Astrocyte (in vitro differentiated cells and primary cell): ENCODE measurements around the gene C21orf91. TPM values are rescaled to one million over a fixed set of nuclear protein-coding genes. Genes with fewer than 3 reads are reported as not detected.

Experiments used
- DNase-seq: peaks from one replicate; pipeline ENCODE4 v3.0.0-alpha.2; 2010; ENCODE audit warnings: low read depth
- FAIRE-seq: peaks from 2 replicates; lab custom pipeline; 2011; peaks lifted over from hg19 to GRCh38; lab: Jason Lieb, UNC
- H2AFZ ChIP-seq: 2 replicates; pipeline ENCODE4 v1.6.0; 2012; ENCODE audit warnings: low read depth, low read length, inconsistent platforms
- H3K27ac ChIP-seq: 2 replicates; pipeline ENCODE4 v1.5.1; 2011; ENCODE audit warnings: low read depth, low read length, inconsistent platforms
- H3K27me3 ChIP-seq: 2 replicates; pipeline ENCODE4 v1.6.0; 2011; ENCODE audit warnings: low read length, inconsistent platforms; ENCODE audit not compliant: insufficient read depth
- H3K36me3 ChIP-seq: 2 replicates; pipeline ENCODE4 v1.5.1; 2011; ENCODE audit warnings: low read length, inconsistent platforms; ENCODE audit not compliant: insufficient read depth
- H3K4me1 ChIP-seq: 2 replicates; pipeline ENCODE4 v1.5.1; 2011; ENCODE audit warnings: low read length, inconsistent platforms; ENCODE audit not compliant: insufficient read depth
- H3K4me2 ChIP-seq: 2 replicates; pipeline ENCODE4 v1.6.0; 2012; ENCODE audit warnings: low read length, inconsistent platforms
- H3K4me3 ChIP-seq: 2 replicates; pipeline ENCODE4 v1.5.1; 2011; ENCODE audit warnings: low read depth, mild to moderate bottlenecking, low read length, inconsistent platforms; ENCODE audit not compliant: insufficient read depth
- H3K79me2 ChIP-seq: 2 replicates; pipeline ENCODE4 v1.6.0; 2012; ENCODE audit warnings: mild to moderate bottlenecking, low read length, inconsistent platforms; ENCODE audit not compliant: insufficient read depth
- H3K9ac ChIP-seq: 2 replicates; pipeline ENCODE4 v1.6.0; 2012; ENCODE audit warnings: mild to moderate bottlenecking, low read length, inconsistent platforms
- H3K9me3 ChIP-seq: 2 replicates; pipeline ENCODE4 v1.5.1; 2012; ENCODE audit warnings: low read depth, mild to moderate bottlenecking, low read length, inconsistent platforms; ENCODE audit not compliant: insufficient read depth
- H4K20me1 ChIP-seq: 2 replicates; pipeline ENCODE4 v1.6.0; 2012; ENCODE audit warnings: low read length, inconsistent platforms; ENCODE audit not compliant: insufficient read depth
- H3K27ac Mint-ChIP-seq: one replicate; pipeline ENCODE4 v1.8.0; 2021; ENCODE audit warnings: mild to moderate bottlenecking, mixed read lengths; ENCODE audit not compliant: unreplicated experiment
- H3K27me3 Mint-ChIP-seq: one replicate; pipeline ENCODE4 v1.8.0; 2021; ENCODE audit warnings: low read depth, mixed read lengths; ENCODE audit not compliant: unreplicated experiment
- H3K36me3 Mint-ChIP-seq: one replicate; pipeline ENCODE4 v1.8.0; 2021; ENCODE audit warnings: low read depth, mixed read lengths; ENCODE audit not compliant: unreplicated experiment
- H3K4me1 Mint-ChIP-seq: one replicate; pipeline ENCODE4 v1.8.0; 2021; ENCODE audit warnings: low read depth, mixed read lengths; ENCODE audit not compliant: unreplicated experiment
- H3K4me3 Mint-ChIP-seq: one replicate; pipeline ENCODE4 v1.8.0; 2021; ENCODE audit warnings: mild to moderate bottlenecking, moderate library complexity, mixed read lengths; ENCODE audit not compliant: unreplicated experiment
- H3K9me3 Mint-ChIP-seq: one replicate; pipeline ENCODE4 v1.8.0; 2021; ENCODE audit warnings: mild to moderate bottlenecking, mixed read lengths; ENCODE audit not compliant: unreplicated experiment
- CTCF ChIP-seq: IDR thresholded peaks from 2 replicates; pipeline ENCODE4 v1.5.1; 2011; ENCODE audit warnings: low read depth, mild to moderate bottlenecking, inconsistent platforms, low read length, moderate library complexity; ENCODE audit not compliant: insufficient read depth
- EZH2 ChIP-seq: IDR thresholded peaks from 2 replicates; pipeline ENCODE4 v1.6.1; 2012; ENCODE audit warnings: mild to moderate bottlenecking, low read length, inconsistent platforms; ENCODE audit not compliant: insufficient read depth
- total RNA-seq: library from RNA; stranded (reverse); gene quantifications from 2 replicates; pipeline ENCODE4 v1.2.1, GENCODE V29; 2021

Gene C21orf91
- total RNA-seq, 1 donor from 2014 or later: 31.9 TPM

- TF ChIP-seq EZH2 (no peak), CTCF (no peak)
- Histone ChIP-seq H3K4me1 (no peaks in the 10 kb centered on the region), H2AFZ (no peak overlapping the region), H3K9ac (no peak overlapping the region), H3K4me3 (no peak overlapping the region), H3K79me2 (peaks cover 23% of the 10 kb centered on the region), H3K27me3 (no peaks in the 10 kb centered on the region), H3K9me3 (no peaks in the 10 kb centered on the region), H3K27ac (no peak overlapping the region), H3K4me2 (no peak overlapping the region), H4K20me1 (peaks cover 10% of the 10 kb centered on the region), H3K36me3 (no peaks in the 10 kb centered on the region)
- no peaks in the 10 kb centered on the region for H3K36me3 Mint-ChIP-seq
- H3K27ac Mint-ChIP-seq: no peak overlapping the region
- no peak for DNase-seq
- H3K9me3 Mint-ChIP-seq: no peaks in the 10 kb centered on the region
- peaks cover 5% of the 10 kb centered on the region for H3K4me1 Mint-ChIP-seq
- H3K27me3 Mint-ChIP-seq: no peaks in the 10 kb centered on the region
- FAIRE-seq: no peak
- no peak overlapping the region for H3K4me3 Mint-ChIP-seq
Measured at GRCh38 chr21:17821121-17821520, 2.0 kb upstream of the C21orf91 start.

GRCh38 chr21:17819877-17820229 lies 697 bp upstream of the C21orf91 start:
- Histone ChIP-seq H3K27ac (peak overlapping the region; percentile 96), H3K4me3 (peak overlapping the region; percentile 81), H3K9me3 (no peaks in the 10 kb centered on the region), H2AFZ (peak overlapping the region; percentile 99), H3K9ac (peak overlapping the region; percentile 96), H4K20me1 (peaks cover 10% of the 10 kb centered on the region), H3K4me1 (no peaks in the 10 kb centered on the region), H3K79me2 (peaks cover 23% of the 10 kb centered on the region), H3K36me3 (no peaks in the 10 kb centered on the region), H3K4me2 (peak overlapping the region; percentile 90), H3K27me3 (no peaks in the 10 kb centered on the region)
- FAIRE-seq (peak; percentile 65), DNase-seq (no peak)
- H3K36me3 Mint-ChIP-seq: peaks cover 5% of the 10 kb centered on the region
- peaks cover 5% of the 10 kb centered on the region for H3K4me1 Mint-ChIP-seq
- H3K9me3 Mint-ChIP-seq: no peaks in the 10 kb centered on the region
- peak overlapping the region; percentile 99 for H3K27ac Mint-ChIP-seq
- peak overlapping the region; percentile 95 for H3K4me3 Mint-ChIP-seq
- H3K27me3 Mint-ChIP-seq: no peaks in the 10 kb centered on the region
- TF ChIP-seq CTCF (no peak), EZH2 (no peak)

GRCh38 chr21:17818186-17819113 lies 706 bp downstream of the C21orf91 start:
- no peaks in the 10 kb centered on the region for H3K27me3 ChIP-seq
- H3K27ac ChIP-seq: peak overlapping the region; percentile 96
- H3K4me3 ChIP-seq: peak overlapping the region; percentile 81
- H3K9ac ChIP-seq: peak overlapping the region; percentile 96
- TF ChIP-seq EZH2: no peak
- no peak for TF ChIP-seq CTCF
- H4K20me1 ChIP-seq: peaks cover 10% of the 10 kb centered on the region
- H2AFZ ChIP-seq: peak overlapping the region; percentile 99
- no peaks in the 10 kb centered on the region for H3K9me3 ChIP-seq
- Mint-ChIP-seq H3K4me1 (peaks cover 8% of the 10 kb centered on the region), H3K27ac (peak overlapping the region; percentile 75), H3K36me3 (peaks cover 7% of the 10 kb centered on the region), H3K9me3 (no peaks in the 10 kb centered on the region), H3K4me3 (peak overlapping the region; percentile 95), H3K27me3 (no peaks in the 10 kb centered on the region)
- peaks cover 23% of the 10 kb centered on the region for H3K79me2 ChIP-seq
- no peaks in the 10 kb centered on the region for H3K4me1 ChIP-seq
- peak overlapping the region; percentile 90 for H3K4me2 ChIP-seq
- peaks cover 1% of the 10 kb centered on the region for H3K36me3 ChIP-seq
- DNase-seq (peak; percentile 16), FAIRE-seq (no peak)
